WTC11 (cell line): ENCODE data around the gene PRDM15.

Source experiments
- CREB1 ChIP-seq: sonication (generic); formaldehyde crosslinking; IDR thresholded peaks from 2 replicates; pipeline ENCODE4 v1.8.0; 2023; ENCODE audit warnings: mild to moderate bottlenecking, missing genetic modification reagents
- ESRRA ChIP-seq: sonication (generic); formaldehyde crosslinking; IDR thresholded peaks from 2 replicates; pipeline ENCODE4 v1.8.1; 2022; ENCODE audit warnings: mild to moderate bottlenecking, missing genetic modification reagents, borderline replicate concordance
- IRF2 ChIP-seq: sonication (generic); formaldehyde crosslinking; IDR thresholded peaks from 2 replicates; pipeline ENCODE4 v1.8.0; 2022; ENCODE audit warnings: low read depth, missing genetic modification reagents, borderline replicate concordance
- NFE2L1 ChIP-seq: sonication (generic); formaldehyde crosslinking; IDR thresholded peaks from 2 replicates; pipeline ENCODE4 v1.8.1; 2023; ENCODE audit warnings: missing genetic modification reagents
- PREB ChIP-seq: sonication (generic); formaldehyde crosslinking; IDR thresholded peaks from 2 replicates; pipeline ENCODE4 v1.8.1; 2022; ENCODE audit warnings: mild to moderate bottlenecking, missing genetic modification reagents, moderate library complexity, borderline replicate concordance
- SMAD4 ChIP-seq: sonication (generic); formaldehyde crosslinking; IDR thresholded peaks from 2 replicates; pipeline ENCODE4 v1.8.0; 2022; ENCODE audit warnings: mild to moderate bottlenecking, missing genetic modification reagents
- ZNF416 ChIP-seq: fragments of 250-450 bp; sonication (Bioruptor Pico); IDR thresholded peaks from 2 replicates; pipeline ENCODE4 v1.9.0; 2021; ENCODE audit warnings: mild to moderate bottlenecking, inconsistent platforms
- ZNF423 ChIP-seq: fragments of 250-450 bp; sonication (Bioruptor Pico); IDR thresholded peaks from 2 replicates; pipeline ENCODE4 v2.1.2; 2022; ENCODE audit warnings: mild to moderate bottlenecking, moderate library complexity
- TF ChIP-seq, protein P1 (sequence below): fragments of 200-600 bp; IDR thresholded peaks from 2 replicates; pipeline ENCODE4 v1.8.0; 2022; ENCODE audit warnings: antibody characterized with exemption
- TF ChIP-seq, protein P2 (sequence below): sonication (generic); formaldehyde crosslinking; IDR thresholded peaks from 2 replicates; pipeline ENCODE4 v1.8.1; 2023; ENCODE audit warnings: mild to moderate bottlenecking, missing genetic modification reagents, borderline replicate concordance
- TF ChIP-seq, protein P3 (sequence below): fragments of 250-450 bp; sonication (Bioruptor Pico); IDR thresholded peaks from 2 replicates; pipeline ENCODE4 v1.9.0; 2021; ENCODE audit warnings: mild to moderate bottlenecking
- TF ChIP-seq, protein P4 (sequence below): sonication (generic); formaldehyde crosslinking; IDR thresholded peaks from 2 replicates; pipeline ENCODE4 v1.8.0; 2022; ENCODE audit warnings: mild to moderate bottlenecking, missing genetic modification reagents

- TF ChIP-seq ESRRA (CRISPR knock-in tag) (no peak; the same call in 1 of the 2 replicates), ZNF423 (CRISPR knock-in tag) (peak; percentile 81), ZNF416 (0 out of 2 replicates have a peak, but pooled peaks have one; percentile 80), CREB1 (CRISPR knock-in tag) (no peak), NFE2L1 (no peak), SMAD4 (no peak), IRF2 (no peak), PREB (CRISPR knock-in tag) (no peak)
- TF ChIP-seq, protein P1, sequence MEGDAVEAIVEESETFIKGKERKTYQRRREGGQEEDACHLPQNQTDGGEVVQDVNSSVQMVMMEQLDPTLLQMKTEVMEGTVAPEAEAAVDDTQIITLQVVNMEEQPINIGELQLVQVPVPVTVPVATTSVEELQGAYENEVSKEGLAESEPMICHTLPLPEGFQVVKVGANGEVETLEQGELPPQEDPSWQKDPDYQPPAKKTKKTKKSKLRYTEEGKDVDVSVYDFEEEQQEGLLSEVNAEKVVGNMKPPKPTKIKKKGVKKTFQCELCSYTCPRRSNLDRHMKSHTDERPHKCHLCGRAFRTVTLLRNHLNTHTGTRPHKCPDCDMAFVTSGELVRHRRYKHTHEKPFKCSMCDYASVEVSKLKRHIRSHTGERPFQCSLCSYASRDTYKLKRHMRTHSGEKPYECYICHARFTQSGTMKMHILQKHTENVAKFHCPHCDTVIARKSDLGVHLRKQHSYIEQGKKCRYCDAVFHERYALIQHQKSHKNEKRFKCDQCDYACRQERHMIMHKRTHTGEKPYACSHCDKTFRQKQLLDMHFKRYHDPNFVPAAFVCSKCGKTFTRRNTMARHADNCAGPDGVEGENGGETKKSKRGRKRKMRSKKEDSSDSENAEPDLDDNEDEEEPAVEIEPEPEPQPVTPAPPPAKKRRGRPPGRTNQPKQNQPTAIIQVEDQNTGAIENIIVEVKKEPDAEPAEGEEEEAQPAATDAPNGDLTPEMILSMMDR: no peak
- TF ChIP-seq, protein P2, sequence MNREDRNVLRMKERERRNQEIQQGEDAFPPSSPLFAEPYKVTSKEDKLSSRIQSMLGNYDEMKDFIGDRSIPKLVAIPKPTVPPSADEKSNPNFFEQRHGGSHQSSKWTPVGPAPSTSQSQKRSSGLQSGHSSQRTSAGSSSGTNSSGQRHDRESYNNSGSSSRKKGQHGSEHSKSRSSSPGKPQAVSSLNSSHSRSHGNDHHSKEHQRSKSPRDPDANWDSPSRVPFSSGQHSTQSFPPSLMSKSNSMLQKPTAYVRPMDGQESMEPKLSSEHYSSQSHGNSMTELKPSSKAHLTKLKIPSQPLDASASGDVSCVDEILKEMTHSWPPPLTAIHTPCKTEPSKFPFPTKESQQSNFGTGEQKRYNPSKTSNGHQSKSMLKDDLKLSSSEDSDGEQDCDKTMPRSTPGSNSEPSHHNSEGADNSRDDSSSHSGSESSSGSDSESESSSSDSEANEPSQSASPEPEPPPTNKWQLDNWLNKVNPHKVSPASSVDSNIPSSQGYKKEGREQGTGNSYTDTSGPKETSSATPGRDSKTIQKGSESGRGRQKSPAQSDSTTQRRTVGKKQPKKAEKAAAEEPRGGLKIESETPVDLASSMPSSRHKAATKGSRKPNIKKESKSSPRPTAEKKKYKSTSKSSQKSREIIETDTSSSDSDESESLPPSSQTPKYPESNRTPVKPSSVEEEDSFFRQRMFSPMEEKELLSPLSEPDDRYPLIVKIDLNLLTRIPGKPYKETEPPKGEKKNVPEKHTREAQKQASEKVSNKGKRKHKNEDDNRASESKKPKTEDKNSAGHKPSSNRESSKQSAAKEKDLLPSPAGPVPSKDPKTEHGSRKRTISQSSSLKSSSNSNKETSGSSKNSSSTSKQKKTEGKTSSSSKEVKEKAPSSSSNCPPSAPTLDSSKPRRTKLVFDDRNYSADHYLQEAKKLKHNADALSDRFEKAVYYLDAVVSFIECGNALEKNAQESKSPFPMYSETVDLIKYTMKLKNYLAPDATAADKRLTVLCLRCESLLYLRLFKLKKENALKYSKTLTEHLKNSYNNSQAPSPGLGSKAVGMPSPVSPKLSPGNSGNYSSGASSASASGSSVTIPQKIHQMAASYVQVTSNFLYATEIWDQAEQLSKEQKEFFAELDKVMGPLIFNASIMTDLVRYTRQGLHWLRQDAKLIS (CRISPR knock-in tag): no peak
- TF ChIP-seq, protein P3, sequence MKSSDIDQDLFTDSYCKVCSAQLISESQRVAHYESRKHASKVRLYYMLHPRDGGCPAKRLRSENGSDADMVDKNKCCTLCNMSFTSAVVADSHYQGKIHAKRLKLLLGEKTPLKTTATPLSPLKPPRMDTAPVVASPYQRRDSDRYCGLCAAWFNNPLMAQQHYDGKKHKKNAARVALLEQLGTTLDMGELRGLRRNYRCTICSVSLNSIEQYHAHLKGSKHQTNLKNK (CRISPR knock-in tag): no peak
- TF ChIP-seq, protein P4, sequence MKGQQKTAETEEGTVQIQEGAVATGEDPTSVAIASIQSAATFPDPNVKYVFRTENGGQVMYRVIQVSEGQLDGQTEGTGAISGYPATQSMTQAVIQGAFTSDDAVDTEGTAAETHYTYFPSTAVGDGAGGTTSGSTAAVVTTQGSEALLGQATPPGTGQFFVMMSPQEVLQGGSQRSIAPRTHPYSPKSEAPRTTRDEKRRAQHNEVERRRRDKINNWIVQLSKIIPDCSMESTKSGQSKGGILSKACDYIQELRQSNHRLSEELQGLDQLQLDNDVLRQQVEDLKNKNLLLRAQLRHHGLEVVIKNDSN (CRISPR knock-in tag): no peak
These were observed 112.1 kb downstream of the PRDM15 start, which contains the start of gene RIPK4 for GRCh38 chr21:41766883-41767605.
